ENCODE results near the gene SASH1.

Gene SASH1

DNA sequence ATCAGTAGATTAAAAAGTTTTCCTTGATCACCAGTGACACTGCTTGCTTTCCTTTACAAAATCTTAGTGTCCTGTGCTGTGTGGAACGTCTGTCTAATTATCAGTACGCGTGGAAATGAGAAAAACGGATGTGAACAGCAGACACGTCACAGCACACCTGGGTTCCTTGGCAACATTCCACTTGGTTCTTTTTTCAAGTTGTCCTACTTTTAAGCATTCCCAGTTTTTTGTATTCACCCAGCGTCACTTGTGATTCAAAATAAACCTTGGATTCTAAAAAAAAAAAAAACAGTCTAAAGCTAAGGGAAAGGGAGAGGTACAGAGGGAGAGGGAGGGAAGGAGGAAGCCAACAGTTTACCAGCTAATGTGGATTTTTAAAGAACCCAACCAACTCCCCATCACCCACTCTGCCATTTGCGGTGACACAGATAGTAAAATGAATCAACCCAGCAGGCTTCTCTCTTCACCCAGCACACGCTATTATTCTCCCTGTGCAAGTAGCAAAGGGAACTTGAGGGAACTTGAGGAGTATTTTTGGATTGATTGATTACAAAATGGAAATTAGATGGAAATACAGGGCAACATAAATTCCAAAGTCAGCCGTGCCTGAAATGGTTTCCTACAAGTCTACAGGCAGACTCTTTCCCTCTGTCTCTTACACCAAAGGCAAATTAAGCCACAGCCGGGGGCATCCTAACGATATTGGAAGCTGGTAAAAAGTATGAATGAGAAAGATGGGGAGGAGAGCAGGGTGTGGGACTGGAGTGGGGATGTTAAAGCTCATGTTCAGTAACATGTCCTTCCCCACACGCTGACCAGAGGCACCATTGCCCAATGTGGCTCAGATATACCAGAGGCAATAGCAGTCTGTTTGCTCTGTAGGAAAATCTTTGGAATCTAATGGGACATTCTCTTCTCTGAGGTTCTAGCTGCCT, 129.8 kb downstream of the SASH1 start:
- H3K27ac ChIP-seq (ENCODE audit: insufficient read depth, low read length, poor library complexity, severe bottlenecking): no peak overlapping the region
- H3K4me3 ChIP-seq (ENCODE audit: insufficient read depth, low read depth, low read length, poor library complexity, severe bottlenecking): no peak overlapping the region

DNA sequence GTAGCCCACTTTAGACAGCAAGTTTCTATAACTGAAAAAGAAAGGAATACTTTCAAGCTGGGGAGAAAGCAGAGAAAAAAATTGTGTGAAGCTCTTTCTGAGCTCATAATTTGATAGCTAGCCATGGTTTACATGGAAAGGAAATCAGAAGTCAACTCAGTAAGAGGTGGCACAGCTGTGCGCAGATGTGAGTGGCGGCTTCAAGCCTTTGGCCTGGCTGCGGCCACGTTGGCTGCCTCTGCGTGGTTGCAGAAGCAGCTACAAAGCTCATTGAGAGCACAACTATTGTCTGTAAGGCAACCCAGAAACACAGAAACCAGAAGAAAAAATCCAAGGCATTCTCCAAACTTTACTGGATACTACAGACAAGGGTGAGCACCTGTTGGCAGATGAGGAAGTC, 136.9 kb downstream of the SASH1 start:
- Histone ChIP-seq H3K4me1 (ENCODE audit: control insufficient read depth, insufficient read depth, low read length, poor library complexity, severe bottlenecking) (no peaks in the 10 kb centered on the region), H3K27me3 (replicated peaks; ENCODE audit: control insufficient read depth, insufficient read depth, low read length, poor library complexity, severe bottlenecking) (no peaks in the 10 kb centered on the region), H3K4me3 (ENCODE audit: insufficient read depth, low read depth, low read length, poor library complexity, severe bottlenecking) (no peak overlapping the region), H3K27ac (ENCODE audit: insufficient read depth, low read length, poor library complexity, severe bottlenecking) (no peak overlapping the region), H3K9me3 (ENCODE audit: control insufficient read depth, low read length) (no peaks in the 10 kb centered on the region), H3K36me3 (ENCODE audit: control insufficient read depth, insufficient read depth, low read length) (no peaks in the 10 kb centered on the region)
- no peak for DNase-seq

More for the DNA sequence above, 129.8 kb downstream of the SASH1 start:
- Histone ChIP-seq H3K36me3 (ENCODE audit: control insufficient read depth, insufficient read depth, low read length) (no peaks in the 10 kb centered on the region), H3K27me3 (replicated peaks; ENCODE audit: control insufficient read depth, insufficient read depth, low read length, poor library complexity, severe bottlenecking) (no peaks in the 10 kb centered on the region), H3K9me3 (ENCODE audit: control insufficient read depth, low read length) (no peaks in the 10 kb centered on the region), H3K4me1 (ENCODE audit: control insufficient read depth, insufficient read depth, low read length, poor library complexity, severe bottlenecking) (no peaks in the 10 kb centered on the region)
- DNase-seq: no peak

DNA sequence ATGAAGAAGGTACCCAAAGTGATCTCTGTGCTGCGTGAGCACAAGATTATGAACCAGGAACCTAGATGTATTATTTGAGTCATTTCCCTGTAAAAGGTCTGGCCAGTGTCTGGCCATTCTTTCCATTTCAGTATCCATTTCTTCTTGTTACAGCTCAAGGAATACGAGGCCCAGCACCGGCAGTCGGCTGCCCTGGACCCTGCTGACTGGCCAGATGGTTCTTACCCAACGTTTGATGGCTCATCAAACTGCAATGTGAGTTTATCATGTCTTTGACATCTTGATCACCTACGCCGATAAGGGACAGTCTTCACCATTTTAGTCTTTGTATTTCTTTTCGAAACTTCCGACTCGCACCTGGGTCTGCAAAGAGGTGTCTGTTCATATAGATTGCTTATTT, 144.8 kb downstream of the SASH1 start:
- Histone ChIP-seq H3K27ac (ENCODE audit: insufficient read depth, low read length, poor library complexity, severe bottlenecking) (no peak overlapping the region), H3K36me3 (ENCODE audit: control insufficient read depth, insufficient read depth, low read length) (no peaks in the 10 kb centered on the region), H3K27me3 (replicated peaks; ENCODE audit: control insufficient read depth, insufficient read depth, low read length, poor library complexity, severe bottlenecking) (no peaks in the 10 kb centered on the region), H3K4me3 (ENCODE audit: insufficient read depth, low read depth, low read length, poor library complexity, severe bottlenecking) (no peak overlapping the region), H3K4me1 (ENCODE audit: control insufficient read depth, insufficient read depth, low read length, poor library complexity, severe bottlenecking) (no peaks in the 10 kb centered on the region), H3K9me3 (ENCODE audit: control insufficient read depth, low read length) (no peaks in the 10 kb centered on the region)
- no peak for DNase-seq

DNA sequence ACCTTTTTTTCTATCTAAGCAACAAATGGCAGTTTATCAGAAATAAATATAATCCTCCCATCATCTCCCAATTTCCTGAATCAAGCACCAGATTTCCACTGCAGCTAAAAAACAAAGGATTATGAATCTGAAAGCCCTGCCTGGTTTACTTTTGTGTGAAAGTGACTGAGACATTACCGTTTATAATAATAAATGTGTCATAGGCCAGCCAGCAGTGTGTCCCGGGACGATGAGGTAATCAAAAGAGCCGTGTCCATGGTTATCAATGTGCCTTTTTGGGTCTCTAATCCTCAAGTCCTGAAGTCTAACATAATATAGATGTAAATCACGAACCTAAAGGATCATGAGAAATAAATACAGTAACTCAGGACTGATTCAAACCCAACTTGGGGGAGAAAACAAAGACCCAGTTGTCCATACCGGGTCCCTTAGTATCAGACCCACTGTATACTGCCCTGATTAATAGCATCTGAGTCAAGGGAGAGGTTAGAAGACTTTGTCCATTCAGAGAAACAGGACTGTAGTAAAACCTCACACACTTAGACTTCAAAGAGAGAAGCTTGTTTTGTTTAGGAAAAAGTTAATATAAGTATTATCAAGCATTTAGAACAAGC, 149.1 kb downstream of the SASH1 start:
- Histone ChIP-seq H3K36me3 (ENCODE audit: control insufficient read depth, insufficient read depth, low read length) (no peaks in the 10 kb centered on the region), H3K4me3 (ENCODE audit: insufficient read depth, low read depth, low read length, poor library complexity, severe bottlenecking) (no peak overlapping the region), H3K4me1 (ENCODE audit: control insufficient read depth, insufficient read depth, low read length, poor library complexity, severe bottlenecking) (no peaks in the 10 kb centered on the region), H3K27me3 (replicated peaks; ENCODE audit: control insufficient read depth, insufficient read depth, low read length, poor library complexity, severe bottlenecking) (no peaks in the 10 kb centered on the region), H3K9me3 (ENCODE audit: control insufficient read depth, low read length) (no peaks in the 10 kb centered on the region), H3K27ac (ENCODE audit: insufficient read depth, low read length, poor library complexity, severe bottlenecking) (no peak overlapping the region)
- DNase-seq: no peak

DNA sequence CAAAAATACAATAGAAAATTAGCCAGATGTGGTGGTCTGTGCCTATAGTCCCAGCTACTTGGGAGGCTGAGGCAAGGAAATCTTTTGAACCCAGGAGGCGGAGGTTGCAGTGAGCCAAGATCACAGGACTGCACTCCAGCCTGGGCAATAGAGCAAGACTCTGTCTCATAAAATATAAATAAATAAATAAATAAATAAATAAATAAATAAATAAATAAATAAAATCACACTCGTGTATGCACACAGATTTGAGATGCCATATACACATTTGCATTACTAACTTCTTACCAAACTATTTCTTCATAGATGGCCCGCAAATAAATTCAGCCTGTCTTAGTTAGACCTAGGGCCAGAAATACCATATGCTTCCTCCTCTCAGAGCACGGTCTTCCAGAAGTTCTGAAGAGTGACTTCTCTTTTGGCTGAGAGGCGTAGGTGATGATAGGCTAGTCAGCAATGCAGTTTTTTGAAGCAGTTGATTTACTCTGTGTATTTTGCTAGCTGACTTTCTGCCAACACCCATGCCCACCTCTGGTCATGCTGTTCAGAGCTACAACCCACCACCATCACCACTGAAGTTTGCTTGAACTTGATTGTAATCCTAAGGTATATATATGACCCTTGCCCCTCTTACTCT, 150.1 kb downstream of the SASH1 start:
- Histone ChIP-seq H3K9me3 (ENCODE audit: control insufficient read depth, low read length) (no peaks in the 10 kb centered on the region), H3K4me3 (ENCODE audit: insufficient read depth, low read depth, low read length, poor library complexity, severe bottlenecking) (no peak overlapping the region), H3K27ac (ENCODE audit: insufficient read depth, low read length, poor library complexity, severe bottlenecking) (no peak overlapping the region), H3K27me3 (replicated peaks; ENCODE audit: control insufficient read depth, insufficient read depth, low read length, poor library complexity, severe bottlenecking) (no peaks in the 10 kb centered on the region), H3K36me3 (ENCODE audit: control insufficient read depth, insufficient read depth, low read length) (no peaks in the 10 kb centered on the region), H3K4me1 (ENCODE audit: control insufficient read depth, insufficient read depth, low read length, poor library complexity, severe bottlenecking) (no peaks in the 10 kb centered on the region)
- DNase-seq: no peak

DNA sequence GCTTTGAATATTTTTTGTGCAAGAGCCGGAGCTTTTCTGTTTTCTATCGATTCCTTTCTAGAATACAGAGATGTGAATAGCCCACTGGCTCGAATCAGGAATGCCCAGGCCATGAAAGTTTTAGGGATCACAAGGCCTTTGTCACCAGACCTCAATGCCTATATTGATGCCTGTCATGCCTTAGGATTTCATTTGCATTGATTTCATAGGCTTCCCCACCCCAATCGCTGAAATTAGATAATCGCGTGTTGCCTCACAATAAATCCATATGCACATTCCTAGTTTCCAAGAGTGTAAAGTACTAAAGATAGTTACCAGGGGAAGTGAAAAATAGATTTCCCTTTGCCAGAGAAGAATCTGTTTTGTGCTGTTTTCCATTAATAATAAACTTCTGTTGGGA, 150.8 kb downstream of the SASH1 start:
- H3K36me3 ChIP-seq (ENCODE audit: control insufficient read depth, insufficient read depth, low read length): no peaks in the 10 kb centered on the region
- H3K4me1 ChIP-seq (ENCODE audit: control insufficient read depth, insufficient read depth, low read length, poor library complexity, severe bottlenecking): no peaks in the 10 kb centered on the region
- no peak overlapping the region for H3K4me3 ChIP-seq (ENCODE audit: insufficient read depth, low read depth, low read length, poor library complexity, severe bottlenecking)
- H3K9me3 ChIP-seq (ENCODE audit: control insufficient read depth, low read length): no peaks in the 10 kb centered on the region
- H3K27me3 ChIP-seq (replicated peaks; ENCODE audit: control insufficient read depth, insufficient read depth, low read length, poor library complexity, severe bottlenecking): no peaks in the 10 kb centered on the region
- H3K27ac ChIP-seq (ENCODE audit: insufficient read depth, low read length, poor library complexity, severe bottlenecking): no peak overlapping the region
- DNase-seq: no peak

DNA sequence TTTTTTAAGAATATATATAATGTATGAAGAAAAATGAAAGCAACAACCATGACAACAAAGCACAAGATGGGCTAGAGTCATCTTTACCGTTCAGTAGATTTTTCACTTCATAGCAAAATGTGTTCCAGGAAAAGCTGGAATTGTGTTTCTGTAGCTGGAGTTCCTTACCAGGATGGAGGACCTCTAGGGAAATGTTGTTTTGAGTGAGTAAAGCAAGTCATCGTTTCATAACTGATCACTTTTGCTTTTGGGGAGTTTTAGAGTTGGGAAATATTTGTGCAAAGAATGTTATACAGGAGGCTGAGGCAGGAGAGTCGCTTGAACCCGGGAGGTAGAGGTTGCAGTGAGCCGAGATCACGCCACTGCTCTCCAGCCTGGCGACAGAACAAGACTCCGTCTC, 151.6 kb downstream of the SASH1 start:
- Histone ChIP-seq H3K4me1 (ENCODE audit: control insufficient read depth, insufficient read depth, low read length, poor library complexity, severe bottlenecking) (no peaks in the 10 kb centered on the region), H3K27me3 (replicated peaks; ENCODE audit: control insufficient read depth, insufficient read depth, low read length, poor library complexity, severe bottlenecking) (no peaks in the 10 kb centered on the region), H3K4me3 (ENCODE audit: insufficient read depth, low read depth, low read length, poor library complexity, severe bottlenecking) (no peak overlapping the region), H3K27ac (ENCODE audit: insufficient read depth, low read length, poor library complexity, severe bottlenecking) (no peak overlapping the region), H3K9me3 (ENCODE audit: control insufficient read depth, low read length) (no peaks in the 10 kb centered on the region), H3K36me3 (ENCODE audit: control insufficient read depth, insufficient read depth, low read length) (no peaks in the 10 kb centered on the region)
- DNase-seq: no peak

DNA sequence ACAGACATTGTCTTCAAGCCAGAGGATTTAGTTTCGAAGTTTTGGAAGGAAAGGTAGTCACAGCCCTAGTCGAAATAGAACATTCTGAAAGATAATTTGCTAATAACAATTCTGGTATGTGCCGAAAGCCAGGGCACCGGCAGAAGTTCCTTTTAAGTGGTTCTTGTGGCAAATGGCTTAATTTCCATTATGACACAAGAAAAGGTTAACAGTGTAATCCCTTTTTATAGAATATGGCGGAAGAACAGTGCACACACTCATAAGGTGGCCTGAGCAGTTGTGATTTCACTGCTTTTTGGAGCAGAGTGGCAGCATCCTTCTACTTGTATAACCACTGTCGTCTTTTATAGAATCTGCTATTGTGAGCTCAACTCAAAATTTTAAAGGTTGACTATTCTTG, 152.4 kb downstream of the SASH1 start:
- H3K36me3 ChIP-seq (ENCODE audit: control insufficient read depth, insufficient read depth, low read length): no peaks in the 10 kb centered on the region
- no peak overlapping the region for H3K27ac ChIP-seq (ENCODE audit: insufficient read depth, low read length, poor library complexity, severe bottlenecking)
- no peaks in the 10 kb centered on the region for H3K27me3 ChIP-seq (replicated peaks; ENCODE audit: control insufficient read depth, insufficient read depth, low read length, poor library complexity, severe bottlenecking)
- no peaks in the 10 kb centered on the region for H3K4me1 ChIP-seq (ENCODE audit: control insufficient read depth, insufficient read depth, low read length, poor library complexity, severe bottlenecking)
- no peak overlapping the region for H3K4me3 ChIP-seq (ENCODE audit: insufficient read depth, low read depth, low read length, poor library complexity, severe bottlenecking)
- DNase-seq: no peak
- H3K9me3 ChIP-seq (ENCODE audit: control insufficient read depth, low read length): no peaks in the 10 kb centered on the region

DNA sequence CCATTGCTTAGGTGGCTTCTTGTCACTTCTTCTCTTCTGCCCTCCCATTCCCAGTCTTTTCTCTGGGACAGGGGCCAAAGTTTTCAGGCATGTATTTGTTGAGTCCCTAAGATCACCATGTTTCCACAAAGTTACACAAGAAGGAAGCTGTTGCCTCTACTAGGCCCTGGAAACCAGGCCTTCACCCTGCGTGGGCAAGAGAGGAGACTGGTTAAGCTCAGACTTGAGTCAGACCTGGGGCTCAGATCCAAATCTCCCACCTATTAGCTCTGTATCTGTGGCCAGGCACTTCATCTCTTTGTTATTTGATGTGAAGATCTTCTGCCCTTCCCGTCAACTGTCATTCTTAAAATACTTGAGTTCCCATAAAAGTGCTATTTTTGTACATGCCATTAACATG, 154.6 kb downstream of the SASH1 start:
- H3K4me3 ChIP-seq (ENCODE audit: insufficient read depth, low read depth, low read length, poor library complexity, severe bottlenecking): no peak overlapping the region
- H3K9me3 ChIP-seq (ENCODE audit: control insufficient read depth, low read length): no peaks in the 10 kb centered on the region
- H3K27ac ChIP-seq (ENCODE audit: insufficient read depth, low read length, poor library complexity, severe bottlenecking): no peak overlapping the region
- no peaks in the 10 kb centered on the region for H3K27me3 ChIP-seq (replicated peaks; ENCODE audit: control insufficient read depth, insufficient read depth, low read length, poor library complexity, severe bottlenecking)
- DNase-seq: no peak
- H3K4me1 ChIP-seq (ENCODE audit: control insufficient read depth, insufficient read depth, low read length, poor library complexity, severe bottlenecking): no peaks in the 10 kb centered on the region
- H3K36me3 ChIP-seq (ENCODE audit: control insufficient read depth, insufficient read depth, low read length): no peaks in the 10 kb centered on the region

DNA sequence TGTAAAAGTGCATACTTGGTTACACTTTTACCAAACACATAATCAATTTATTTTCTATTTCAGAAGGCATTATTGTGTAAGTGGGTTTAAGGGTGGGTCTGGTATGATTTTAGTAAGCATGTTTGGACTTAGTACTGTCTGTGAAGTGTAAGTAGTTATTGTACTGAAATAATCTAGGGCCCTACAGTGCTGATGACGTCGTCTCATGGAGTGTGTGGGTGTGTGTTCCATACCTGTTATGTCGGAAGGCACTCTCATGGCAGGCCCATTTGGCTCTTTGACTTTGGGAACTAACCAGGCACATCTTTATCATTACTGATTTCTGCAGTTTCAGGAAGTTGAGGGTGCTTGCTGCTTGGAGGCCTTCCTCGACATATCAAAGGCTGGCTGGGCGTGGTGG, 155.1 kb downstream of the SASH1 start:
- H3K9me3 ChIP-seq (ENCODE audit: control insufficient read depth, low read length): no peaks in the 10 kb centered on the region
- no peak overlapping the region for H3K4me3 ChIP-seq (ENCODE audit: insufficient read depth, low read depth, low read length, poor library complexity, severe bottlenecking)
- DNase-seq: no peak
- H3K4me1 ChIP-seq (ENCODE audit: control insufficient read depth, insufficient read depth, low read length, poor library complexity, severe bottlenecking): no peaks in the 10 kb centered on the region
- no peaks in the 10 kb centered on the region for H3K36me3 ChIP-seq (ENCODE audit: control insufficient read depth, insufficient read depth, low read length)
- no peak overlapping the region for H3K27ac ChIP-seq (ENCODE audit: insufficient read depth, low read length, poor library complexity, severe bottlenecking)
- H3K27me3 ChIP-seq (replicated peaks; ENCODE audit: control insufficient read depth, insufficient read depth, low read length, poor library complexity, severe bottlenecking): no peaks in the 10 kb centered on the region
